ENCODE results near the gene MBP. TPM values are rescaled to one million over a fixed set of nuclear protein-coding genes. Genes with fewer than 3 reads are reported as not detected.

MBP gene
- total and polyA plus RNA-seq, 10 of the 15 experiments (the other 5 are each of a cell fraction or from before 2014, with no cell fraction given) = 12.2 to 67.8 (median 42.1) TPM

GRCh38 chr18:77124452-77124922 is 8.1 kb downstream of the MBP start (continued):
- peak; percentile 71 for TF ChIP-seq ZNF687 (IDR thresholded peaks at IDR 0.05)

GRCh38 chr18:77123320-77124231 is 9.0 kb downstream of the MBP start:
- ATAC-seq (peak; percentile 6), FAIRE-seq (peak; percentile 7), DNase-seq (ENCODE audit: low read depth, low spot score) (no peak)
- 0 out of 2 replicates have a peak, but pooled peaks cover 3% of the 10 kb centered on the region for H4K20me1 ChIP-seq (ENCODE audit: control insufficient read depth, insufficient read depth)
- ChIA-PET POLR2A (interaction anchor here (0.6 to 3.1 kb wide), 11 partner anchors 9 to 88 kb away, joined by 3 to 22 read pairs (median 5); partner anchors contain the start of gene MBP), RAD21 (ENCODE audit: unreplicated experiment) (interaction anchor here (0.8 to 4.7 kb wide), 17 partner anchors 8 to 158 kb away, joined by 3 to 42 read pairs (median 7); partner anchors contain the start of gene MBP), CTCF (interaction anchor here (0.8 to 5.9 kb wide), 15 partner anchors 8 to 140 kb away, joined by 3 to 49 read pairs (median 4); partner anchors contain the start of gene MBP), SMC1A (ENCODE audit: uncharacterized antibody, unreplicated experiment) (interaction anchor here (0.9 to 7.5 kb wide), 18 partner anchors 10 to 141 kb away, joined by 3 to 69 read pairs (median 4); no protein-coding TSS in a partner anchor)
- no peaks in the 10 kb centered on the region; the same call in 1 of the 3 replicates for H3K9me3 ChIP-seq (replicated peaks; ENCODE audit: control insufficient read depth, insufficient read depth, low read length)
- WGBS (ENCODE audit: insufficient coverage, insufficient replicate concordance, low lambda C conversion rate, missing lambda C conversion rate) = 21% methylated on average over 14 of the region's 14 CpGs
- BruUV-seq (replicated peaks) = no TSS peak
- H3K4me1 ChIP-seq (ENCODE audit: control insufficient read depth, insufficient read depth, low read length) = peaks cover 38% of the 10 kb centered on the region
- H3K27me3 ChIP-seq (replicated peaks in 1 of 2; ENCODE audit: control insufficient read depth in 2 of 2, insufficient read depth in 2 of 2, low read length in 1 of 2) = no peaks in the 10 kb centered on the region
- H3K9ac ChIP-seq (ENCODE audit: control insufficient read depth, insufficient read depth, low read length) = peak overlapping the region; percentile 72
- H2AFZ ChIP-seq (ENCODE audit: control insufficient read depth, low read depth, low read length) = no peak overlapping the region
- H3K4me2 ChIP-seq (ENCODE audit: control insufficient read depth, insufficient read depth) = peak overlapping the region; percentile 94
- in situ Hi-C loops (cut with MboI) (loop anchor here (10.0 to 25.0 kb wide), 3 partner anchors 59 to 1911 kb away; partner anchors contain the start of genes PTGR3 and TSHZ1), intact Hi-C loops (cut with micrococcal nuclease; ENCODE audit: unreplicated experiment) (loop anchor here (1.0 to 10.0 kb wide), 6 partner anchors 8 to 629 kb away; partner anchors contain the start of gene ZNF516)
- H3K4me3 ChIP-seq = peak overlapping the region; percentile 72
- H3K79me2 ChIP-seq (ENCODE audit: control insufficient read depth, insufficient read depth, low read length) = peaks cover 97% of the 10 kb centered on the region
- peak overlapping the region; percentile 92 for H3K27ac ChIP-seq (ENCODE audit: control insufficient read depth, insufficient read depth)
- TF ChIP-seq POLR2AphosphoS5 (IDR thresholded peaks at IDR 0.05; ENCODE audit: low read length) (peak; percentile 28; the same call in 1 of the 2 replicates), DPF2 (IDR thresholded peaks at IDR 0.05) (peak; percentile 45; the same call in 1 of the 2 replicates), RUNX3 (IDR thresholded peaks at IDR 0.05; ENCODE audit: low read length) (peak; percentile 8; the same call in 1 of the 2 replicates), KLF5 (IDR thresholded peaks at IDR 0.05; ENCODE audit: partially characterized antibody) (no peak), POU2F2 (IDR thresholded peaks at IDR 0.05; ENCODE audit: borderline replicate concordance, low read depth, low read length) (peak; percentile 20; the same call in 1 of the 3 replicates), RBBP5 (conservative IDR thresholded peaks at IDR 0.05) (no peak), YBX1 (IDR thresholded peaks at IDR 0.05) (no peak), ZNF217 (IDR thresholded peaks at IDR 0.05) (no peak), FOS (IDR thresholded peaks at IDR 0.05; ENCODE audit: borderline replicate concordance, extremely low read depth, insufficient read length) (no peak), PKNOX1 (IDR thresholded peaks at IDR 0.05) (no peak), SMC3 (IDR thresholded peaks at IDR 0.05; ENCODE audit: borderline replicate concordance, low read length) (no peak), IKZF1 (conservative IDR thresholded peaks at IDR 0.05) (peak; percentile 14; the same call in 1 of the 2 replicates)
- peaks cover 7 to 12% of the 10 kb centered on the region in 2 experiments for H3K36me3 ChIP-seq (ENCODE audit: control insufficient read depth in 2 of 2, insufficient read depth in 2 of 2, low read length in 1 of 2)

Measured in GM12878 (cell line).